SU-DHL-6 (cell line): ENCODE results near the gene CFAP97D2.
"Not testable (repeated sequence)": the region's sequence is repeated elsewhere in the genome, so short reads cannot be mapped to it uniquely, and the experiment has no call there.

Source experiments
- H2AFZ ChIP-seq: fragments of 200-600 bp; sonication (generic); 2 replicates; pipeline ENCODE4 v1.6.1; 2014; ENCODE audit warnings: low read depth, mild to moderate bottlenecking, moderate library complexity, mixed read lengths, antibody characterized with exemption, low read length; ENCODE audit not compliant: severe bottlenecking
- H3F3A ChIP-seq: fragments of 200-600 bp; shearing (Covaris generic); 2 replicates; pipeline ENCODE4 v1.6.0; 2016; ENCODE audit warnings: antibody characterized with exemption, mild to moderate bottlenecking; ENCODE audit not compliant: insufficient read depth
- H3K27ac ChIP-seq: fragments of 200-600 bp; sonication (generic); 2 replicates; pipeline ENCODE4 v1.5.1; 2016; ENCODE audit warnings: low read depth, mild to moderate bottlenecking, low read length, moderate library complexity, mixed read lengths
- H3K27me3 ChIP-seq: fragments of 200-600 bp; sonication (generic), shearing (Covaris generic); 2 replicates; pipeline ENCODE4 v1.6.0; 2014; ENCODE audit warnings: mild to moderate bottlenecking, low read length
- H3K36me3 ChIP-seq: fragments of 200-600 bp; sonication (generic); 2 replicates; pipeline ENCODE4 v1.6.1; 2014; ENCODE audit warnings: mild to moderate bottlenecking, low read length, mixed read lengths
- H3K4me2 ChIP-seq: fragments of 300-600, 200-600 bp; shearing (Covaris generic), sonication (generic); 2 replicates; pipeline ENCODE4 v1.6.0; 2014; ENCODE audit warnings: low read length, low read depth, mild to moderate bottlenecking; ENCODE audit not compliant: poor library complexity, severe bottlenecking
- H3K4me3 ChIP-seq: fragments of 200-600 bp; sonication (generic); 2 replicates; pipeline ENCODE4 v1.5.1; 2014; ENCODE audit warnings: antibody characterized with exemption, low read length, mild to moderate bottlenecking, mixed read lengths; ENCODE audit not compliant: insufficient read depth, poor library complexity, severe bottlenecking
- H3K79me2 ChIP-seq: fragments of 200-600 bp; sonication (generic); 2 replicates; pipeline ENCODE4 v1.6.1; 2014; ENCODE audit warnings: mild to moderate bottlenecking, low read length, moderate library complexity; ENCODE audit not compliant: insufficient read depth
- H3K9ac ChIP-seq: fragments of 200-600 bp; sonication (generic); 2 replicates; pipeline ENCODE4 v1.7.0; 2014; ENCODE audit warnings: mild to moderate bottlenecking, low read length
- H3K9me2 ChIP-seq: fragments of 200-600 bp; sonication (generic); replicated peaks from 2 replicates; pipeline ENCODE4 v1.6.1; 2014; ENCODE audit warnings: low read length; ENCODE audit not compliant: insufficient read depth
- H3K9me3 ChIP-seq: fragments of 200-600 bp; sonication (generic); 2 replicates; pipeline ENCODE4 v1.6.1; 2014; ENCODE audit warnings: low read length, mixed read lengths; ENCODE audit not compliant: insufficient read depth
- H4K20me1 ChIP-seq: fragments of 200-600 bp; sonication (generic); 2 replicates; pipeline ENCODE4 v1.6.1; 2014; ENCODE audit warnings: low read depth, mild to moderate bottlenecking, antibody characterized with exemption, low read length, moderate library complexity, mixed read lengths
- EZH2phosphoT487 ChIP-seq: fragments of 200-600 bp; sonication (generic), shearing (Covaris generic); conservative IDR thresholded peaks from 2 replicates; pipeline ENCODE4 v1.6.1; 2018; ENCODE audit warnings: mild to moderate bottlenecking, antibody characterized with exemption, low read length, moderate library complexity, mixed read lengths
- TF ChIP-seq, protein P1 (sequence below): fragments of 200-600 bp; sonication (generic); IDR thresholded peaks from one replicate; pipeline ENCODE4 v1.5.1; 2017; ENCODE audit warnings: antibody characterized with exemption, mild to moderate bottlenecking, low read length, moderate library complexity; ENCODE audit not compliant: insufficient read depth, poor library complexity, severe bottlenecking

CFAP97D2 gene

DNA sequence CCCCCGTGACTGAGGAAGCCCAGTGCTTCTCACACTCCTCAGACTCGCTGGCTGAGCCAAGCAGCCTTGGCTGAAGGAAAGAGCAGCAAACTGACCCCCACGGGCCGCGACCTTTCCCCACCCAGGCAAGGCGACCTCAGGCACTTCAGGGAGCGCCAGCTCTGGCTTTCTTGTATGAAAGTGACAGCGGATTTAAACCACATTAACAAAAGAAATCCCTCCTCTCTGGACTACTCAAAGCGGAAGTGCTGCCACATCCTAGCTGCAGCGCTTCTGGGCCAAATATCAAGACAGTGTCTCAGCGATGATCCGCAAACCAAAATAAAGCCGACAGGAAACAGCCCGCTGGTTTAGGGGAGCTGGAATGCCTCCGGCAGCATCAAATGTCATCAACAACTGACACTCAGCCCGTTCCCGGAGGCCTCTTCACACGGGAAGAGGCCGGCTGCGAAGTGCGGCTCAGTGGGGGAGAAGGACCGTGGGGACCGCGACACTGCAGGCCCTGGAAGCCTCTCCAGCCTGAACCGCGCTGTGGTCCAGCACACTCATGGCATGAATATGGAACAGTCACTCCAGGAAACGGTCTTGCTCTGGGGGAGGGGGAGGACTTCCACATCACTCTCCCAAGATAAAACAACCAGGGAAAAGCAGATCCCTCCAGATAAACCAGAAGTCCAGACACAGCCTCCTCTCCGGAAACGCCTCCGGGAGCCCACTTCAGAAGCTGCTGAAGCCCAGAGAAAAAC lies 48.0 kb upstream of the CFAP97D2 start:
- H3K4me2 ChIP-seq: peak overlapping the region; percentile 56
- 0 out of 2 replicates have a peak, but pooled peaks cover 6% of the 10 kb centered on the region for H3F3A ChIP-seq
- H3K9ac ChIP-seq: peak overlapping the region; percentile 44
- H3K36me3 ChIP-seq: no peaks in the 10 kb centered on the region
- no peaks in the 10 kb centered on the region for H3K9me2 ChIP-seq
- H3K27ac ChIP-seq: no peak overlapping the region
- no peak overlapping the region for H2AFZ ChIP-seq
- TF ChIP-seq, protein P1, sequence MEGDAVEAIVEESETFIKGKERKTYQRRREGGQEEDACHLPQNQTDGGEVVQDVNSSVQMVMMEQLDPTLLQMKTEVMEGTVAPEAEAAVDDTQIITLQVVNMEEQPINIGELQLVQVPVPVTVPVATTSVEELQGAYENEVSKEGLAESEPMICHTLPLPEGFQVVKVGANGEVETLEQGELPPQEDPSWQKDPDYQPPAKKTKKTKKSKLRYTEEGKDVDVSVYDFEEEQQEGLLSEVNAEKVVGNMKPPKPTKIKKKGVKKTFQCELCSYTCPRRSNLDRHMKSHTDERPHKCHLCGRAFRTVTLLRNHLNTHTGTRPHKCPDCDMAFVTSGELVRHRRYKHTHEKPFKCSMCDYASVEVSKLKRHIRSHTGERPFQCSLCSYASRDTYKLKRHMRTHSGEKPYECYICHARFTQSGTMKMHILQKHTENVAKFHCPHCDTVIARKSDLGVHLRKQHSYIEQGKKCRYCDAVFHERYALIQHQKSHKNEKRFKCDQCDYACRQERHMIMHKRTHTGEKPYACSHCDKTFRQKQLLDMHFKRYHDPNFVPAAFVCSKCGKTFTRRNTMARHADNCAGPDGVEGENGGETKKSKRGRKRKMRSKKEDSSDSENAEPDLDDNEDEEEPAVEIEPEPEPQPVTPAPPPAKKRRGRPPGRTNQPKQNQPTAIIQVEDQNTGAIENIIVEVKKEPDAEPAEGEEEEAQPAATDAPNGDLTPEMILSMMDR: no peak
- no peak for TF ChIP-seq EZH2phosphoT487
- H3K4me3 ChIP-seq: peak overlapping the region; percentile 54
- H3K9me3 ChIP-seq: no peaks in the 10 kb centered on the region
- H3K27me3 ChIP-seq: no peaks in the 10 kb centered on the region
- H4K20me1 ChIP-seq: no peaks in the 10 kb centered on the region
- H3K79me2 ChIP-seq: no peaks in the 10 kb centered on the region

DNA sequence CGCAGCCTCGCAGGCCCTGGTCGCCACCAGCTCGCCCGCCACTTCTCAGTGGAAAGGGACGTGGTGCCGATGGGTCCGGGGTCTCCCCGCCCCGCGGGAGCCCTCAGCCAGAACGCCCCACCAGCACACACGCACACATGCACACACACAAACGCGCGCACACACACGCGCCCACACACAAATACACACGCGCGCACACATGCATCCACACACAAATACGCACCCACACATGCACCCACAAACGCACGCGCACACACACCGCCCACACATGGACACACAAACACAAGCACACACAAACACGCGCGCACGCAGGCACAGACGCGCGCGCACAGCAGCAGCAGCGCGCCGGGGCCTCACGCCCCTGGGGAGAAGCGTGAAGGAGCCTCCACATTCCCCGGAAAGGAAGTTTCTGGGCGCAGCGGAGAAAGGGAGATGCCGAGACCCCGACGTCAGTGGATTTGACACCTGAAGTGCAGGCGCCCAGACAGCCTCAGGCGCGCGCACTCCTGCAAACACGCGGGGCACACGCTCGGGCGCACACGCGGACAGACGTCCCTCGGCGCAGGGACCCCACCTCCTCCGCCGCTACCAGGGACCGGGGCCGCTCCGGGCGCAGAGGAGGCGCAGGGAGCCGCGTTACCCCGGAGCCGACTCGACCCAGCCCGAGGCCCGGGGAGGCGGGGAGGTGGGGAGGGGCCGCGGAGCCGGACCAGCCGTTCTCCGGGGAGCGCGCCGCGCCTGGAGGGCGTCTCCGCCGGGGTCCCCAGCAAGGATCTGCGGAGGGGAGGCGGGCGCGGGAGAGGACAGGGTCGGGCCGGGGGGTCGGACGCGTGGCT lies 47.3 kb upstream of the CFAP97D2 start:
- H2AFZ ChIP-seq: peak overlapping the region; percentile 20

DNA sequence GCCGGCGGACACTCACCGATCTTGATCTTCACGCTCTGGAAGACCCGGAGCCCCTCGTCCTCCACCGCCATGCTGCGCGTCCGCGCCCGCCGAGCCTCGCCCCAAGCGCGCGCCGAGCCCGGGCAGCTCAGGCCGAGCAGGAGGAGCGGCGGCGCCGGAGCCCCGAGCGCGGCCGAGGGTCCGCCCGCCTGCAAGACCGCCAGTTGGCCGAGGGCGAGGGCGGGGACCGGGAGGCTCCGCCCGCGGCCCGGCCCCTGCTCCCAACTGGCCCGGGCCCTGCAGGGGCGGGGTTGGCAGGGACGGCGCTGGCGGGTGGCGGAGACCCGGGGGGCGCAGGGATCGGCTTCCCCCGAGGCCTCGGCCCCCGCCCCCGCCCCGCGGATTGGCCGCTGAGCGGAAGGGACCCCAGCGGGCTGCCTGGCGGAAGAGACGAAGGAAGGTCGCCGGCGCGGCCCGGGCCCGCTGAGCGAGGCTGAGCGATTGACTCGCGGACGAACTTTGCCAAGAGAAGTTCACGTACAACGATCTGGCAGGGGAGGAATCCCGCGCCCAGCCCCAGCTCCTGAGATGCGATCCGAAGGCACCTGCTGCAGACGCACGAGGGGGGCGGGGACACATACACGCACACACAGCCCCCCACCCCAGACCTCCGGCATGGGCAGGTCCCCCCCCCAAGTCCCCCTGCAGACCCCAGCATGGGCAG lies 46.5 kb upstream of the CFAP97D2 start, which contains the start of gene RASA3:
TSS of gene RASA3 (minus strand) at position 205 of the 703 bp plus-strand sequence. CDS start at position 71, 134 bp downstream.
- Histone ChIP-seq H3K9me3 (no peaks in the 10 kb centered on the region), H3K27ac (no peak within 1 kb of the TSS), H3K4me3 (peak within 1 kb of the TSS; percentile 54), H4K20me1 (no peaks in the 10 kb centered on the region), H3K79me2 (no peaks in the 10 kb centered on the region), H3K27me3 (no peaks in the 10 kb centered on the region), H3K9ac (peak within 1 kb of the TSS; percentile 44), H3K4me2 (peak within 1 kb of the TSS; percentile 56), H3F3A (0 out of 2 replicates have a peak, but pooled peaks cover 6% of the 10 kb centered on the region), H2AFZ (peak within 1 kb of the TSS; percentile 20), H3K9me2 (no peaks in the 10 kb centered on the region), H3K36me3 (no peaks in the 10 kb centered on the region)
- TF ChIP-seq, protein P1: no peak
- no peak for TF ChIP-seq EZH2phosphoT487

More for the DNA sequence above, 47.3 kb upstream of the CFAP97D2 start:
- H3K27me3 ChIP-seq: no peaks in the 10 kb centered on the region
- no peaks in the 10 kb centered on the region for H3K79me2 ChIP-seq
- H3K27ac ChIP-seq: no peak overlapping the region
- H3F3A ChIP-seq: 0 out of 2 replicates have a peak, but pooled peaks cover 6% of the 10 kb centered on the region
- no peaks in the 10 kb centered on the region for H3K9me2 ChIP-seq
- no peaks in the 10 kb centered on the region for H3K9me3 ChIP-seq
- peak overlapping the region; percentile 54 for H3K4me3 ChIP-seq
- peak overlapping the region; percentile 56 for H3K4me2 ChIP-seq
- no peaks in the 10 kb centered on the region for H4K20me1 ChIP-seq
- H3K36me3 ChIP-seq: no peaks in the 10 kb centered on the region
- peak overlapping the region; percentile 44 for H3K9ac ChIP-seq
- TF ChIP-seq, protein P1: no peak
- no peak for TF ChIP-seq EZH2phosphoT487

DNA sequence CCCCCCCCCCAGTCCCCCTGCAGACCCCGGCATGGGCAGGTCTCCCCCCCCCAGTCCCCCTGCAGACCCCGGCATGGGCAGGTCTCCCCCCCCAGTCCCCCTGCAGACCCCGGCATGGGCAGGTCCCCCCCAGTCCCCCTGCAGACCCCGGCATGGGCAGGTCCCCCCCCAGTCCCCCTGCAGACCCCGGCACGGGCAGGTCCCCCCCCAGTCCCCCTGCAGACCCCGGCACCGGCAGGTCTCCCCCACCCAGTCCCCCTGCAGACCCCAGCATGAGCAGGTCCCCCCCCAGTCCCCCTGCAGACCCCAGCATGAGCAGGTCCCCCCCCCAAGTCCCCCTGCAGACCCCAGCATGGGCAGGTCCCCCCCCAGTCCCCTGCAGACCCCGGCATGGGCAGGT lies 45.9 kb upstream of the CFAP97D2 start:
- H3K36me3 ChIP-seq, H3K9me3 ChIP-seq, H3K4me2 ChIP-seq, H3K4me3 ChIP-seq, H3F3A ChIP-seq, H3K27ac ChIP-seq, H3K9me2 ChIP-seq, H4K20me1 ChIP-seq, H3K9ac ChIP-seq, H3K27me3 ChIP-seq, H2AFZ ChIP-seq, H3K79me2 ChIP-seq: not testable (repeated sequence)

DNA sequence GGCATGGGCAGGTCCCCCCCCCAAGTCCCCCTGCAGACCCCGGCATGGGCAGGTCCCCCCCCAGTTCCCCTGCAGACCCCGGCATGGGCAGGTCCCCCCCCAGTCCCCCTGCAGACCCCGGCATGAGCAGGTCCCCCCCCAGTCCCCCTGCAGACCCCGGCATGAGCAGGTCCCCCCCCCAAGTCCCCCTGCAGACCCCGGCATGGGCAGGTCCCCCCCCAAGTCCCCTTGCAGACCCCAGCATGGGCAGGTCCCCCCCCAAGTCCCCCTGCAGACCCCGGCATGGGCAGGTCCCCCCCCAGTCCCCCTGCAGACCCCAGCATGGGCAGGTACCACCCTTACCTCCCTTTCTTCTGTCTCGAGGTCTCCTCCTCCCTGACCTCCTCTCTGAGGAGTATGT lies 45.5 kb upstream of the CFAP97D2 start:
- not testable (repeated sequence) for H3K4me3 ChIP-seq, H3K9me2 ChIP-seq, H3K36me3 ChIP-seq, H3K27ac ChIP-seq, H3K4me2 ChIP-seq, H4K20me1 ChIP-seq, H2AFZ ChIP-seq, H3K9me3 ChIP-seq, H3K9ac ChIP-seq, H3K79me2 ChIP-seq, H3K27me3 ChIP-seq, H3F3A ChIP-seq
